Mesothelial cell of epicardium (in vitro differentiated cells): ENCODE data around the gene HIGD1B. TPM values are rescaled to one million over a fixed set of nuclear protein-coding genes. Genes with fewer than 3 reads are reported as not detected.

ENCODE experiments used
- DNase-seq, 2 experiments: peaks; one replicate each; pipeline ENCODE4 v3.0.0; 2021; ENCODE audit warnings: low spot score in 2 of 2; ENCODE audit not compliant: unreplicated experiment in 2 of 2
- H3K27ac Mint-ChIP-seq: 2 replicates; pipeline ENCODE4 v1.8.0; 2021; ENCODE audit warnings: mixed read lengths
- H3K27me3 Mint-ChIP-seq: 2 replicates; pipeline ENCODE4 v1.8.0; 2021; ENCODE audit warnings: low read depth, mixed read lengths
- H3K36me3 Mint-ChIP-seq: 2 replicates; pipeline ENCODE4 v1.8.0; 2021; ENCODE audit warnings: mixed read lengths
- H3K4me1 Mint-ChIP-seq: 2 replicates; pipeline ENCODE4 v1.8.0; 2021; ENCODE audit warnings: mixed read lengths
- H3K4me3 Mint-ChIP-seq: 2 replicates; pipeline ENCODE4 v1.8.0; 2021; ENCODE audit warnings: mild to moderate bottlenecking, moderate library complexity, mixed read lengths
- H3K9me3 Mint-ChIP-seq: 2 replicates; pipeline ENCODE4 v1.8.0; 2021; ENCODE audit warnings: mixed read lengths
- total RNA-seq: library from RNA; stranded (reverse); gene quantifications from 3 replicates; pipeline ENCODE4 v1.2.1, GENCODE V29; 2021
- TF ChIP-seq, protein P1 (sequence below): fragments of 200-600 bp; sonication (generic); IDR thresholded peaks from one replicate; pipeline ENCODE4 v1.5.0; 2021; ENCODE audit warnings: antibody characterized with exemption; ENCODE audit not compliant: unreplicated experiment

Gene HIGD1B
- total RNA-seq, 1 donor from 2014 or later, result not detected

DNA sequence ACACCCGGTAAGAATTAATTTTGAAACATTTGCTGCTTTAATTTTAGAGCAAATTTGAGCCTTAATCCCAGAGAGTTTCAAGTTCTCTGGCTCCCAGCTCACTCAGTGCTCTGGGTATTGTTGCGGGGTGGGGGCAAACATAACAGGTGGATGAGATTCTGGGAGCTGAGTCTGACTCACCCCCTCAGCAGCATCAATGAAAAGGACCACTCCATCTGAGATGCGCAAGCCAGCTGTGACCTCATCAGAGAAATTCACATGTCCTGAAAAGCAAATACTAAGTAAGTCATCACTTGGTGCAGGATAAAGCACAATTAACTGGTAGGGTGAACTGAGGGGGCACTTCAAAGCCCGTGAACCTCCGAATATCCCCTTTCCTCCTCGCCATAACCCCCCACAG is 31.7 kb downstream of the HIGD1B start:
- no peaks in the 10 kb centered on the region for H3K9me3 Mint-ChIP-seq

DNA sequence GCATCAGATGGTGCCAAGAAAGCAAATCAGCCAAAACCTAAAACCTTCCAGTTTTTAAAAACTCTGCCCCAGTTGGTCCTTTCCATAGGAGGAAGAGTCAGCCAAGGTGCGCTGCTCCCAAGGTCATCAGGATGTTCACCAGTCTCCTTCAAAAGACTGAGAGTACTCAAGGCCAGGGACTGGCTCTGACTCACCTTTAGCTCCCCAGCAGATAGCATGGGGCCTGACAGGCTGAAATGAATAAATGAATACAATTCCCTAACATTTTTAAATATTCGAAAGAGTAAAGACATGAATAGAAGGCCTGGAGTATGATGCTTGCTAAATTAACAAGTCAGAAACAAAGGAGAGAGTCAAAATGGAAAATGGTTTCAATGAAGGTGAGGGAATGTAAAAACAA is 32.4 kb downstream of the HIGD1B start:
- no peak overlapping the region for H3K4me3 Mint-ChIP-seq
- H3K36me3 Mint-ChIP-seq, result peaks cover 37% of the 10 kb centered on the region
- no peak for DNase-seq
- H3K27me3 Mint-ChIP-seq, result no peaks in the 10 kb centered on the region
- H3K27ac Mint-ChIP-seq, result no peak overlapping the region
- no peaks in the 10 kb centered on the region for H3K4me1 Mint-ChIP-seq
- TF ChIP-seq, protein P1, sequence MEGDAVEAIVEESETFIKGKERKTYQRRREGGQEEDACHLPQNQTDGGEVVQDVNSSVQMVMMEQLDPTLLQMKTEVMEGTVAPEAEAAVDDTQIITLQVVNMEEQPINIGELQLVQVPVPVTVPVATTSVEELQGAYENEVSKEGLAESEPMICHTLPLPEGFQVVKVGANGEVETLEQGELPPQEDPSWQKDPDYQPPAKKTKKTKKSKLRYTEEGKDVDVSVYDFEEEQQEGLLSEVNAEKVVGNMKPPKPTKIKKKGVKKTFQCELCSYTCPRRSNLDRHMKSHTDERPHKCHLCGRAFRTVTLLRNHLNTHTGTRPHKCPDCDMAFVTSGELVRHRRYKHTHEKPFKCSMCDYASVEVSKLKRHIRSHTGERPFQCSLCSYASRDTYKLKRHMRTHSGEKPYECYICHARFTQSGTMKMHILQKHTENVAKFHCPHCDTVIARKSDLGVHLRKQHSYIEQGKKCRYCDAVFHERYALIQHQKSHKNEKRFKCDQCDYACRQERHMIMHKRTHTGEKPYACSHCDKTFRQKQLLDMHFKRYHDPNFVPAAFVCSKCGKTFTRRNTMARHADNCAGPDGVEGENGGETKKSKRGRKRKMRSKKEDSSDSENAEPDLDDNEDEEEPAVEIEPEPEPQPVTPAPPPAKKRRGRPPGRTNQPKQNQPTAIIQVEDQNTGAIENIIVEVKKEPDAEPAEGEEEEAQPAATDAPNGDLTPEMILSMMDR, result no peak
- H3K9me3 Mint-ChIP-seq, result no peaks in the 10 kb centered on the region

More for the DNA sequence above, 31.7 kb downstream of the HIGD1B start:
- DNase-seq, result no peak
- no peak overlapping the region for H3K27ac Mint-ChIP-seq
- H3K36me3 Mint-ChIP-seq, result peaks cover 37% of the 10 kb centered on the region
- H3K27me3 Mint-ChIP-seq, result no peaks in the 10 kb centered on the region
- no peaks in the 10 kb centered on the region for H3K4me1 Mint-ChIP-seq
- TF ChIP-seq, protein P1, result no peak
- H3K4me3 Mint-ChIP-seq, result no peak overlapping the region

DNA sequence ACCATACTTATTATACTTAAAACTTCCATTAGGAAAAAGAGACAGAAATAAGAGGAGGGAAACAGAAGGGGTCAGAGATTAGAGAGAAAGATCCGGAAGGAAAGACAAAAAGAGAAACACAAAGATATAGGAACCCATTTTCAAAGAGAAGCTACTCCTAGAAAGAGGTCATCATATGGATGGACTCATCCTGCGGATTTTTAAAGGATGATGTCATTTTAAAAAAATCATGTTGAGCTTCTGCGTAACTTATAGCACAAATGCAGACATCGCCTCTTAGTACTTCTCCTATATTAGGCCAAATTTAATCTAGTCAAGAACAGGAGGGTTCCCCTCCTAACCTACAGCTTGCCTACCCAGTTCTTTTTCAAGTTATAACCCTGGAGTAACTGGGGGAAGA is 33.5 kb downstream of the HIGD1B start:
- no peaks in the 10 kb centered on the region for H3K4me1 Mint-ChIP-seq
- DNase-seq, result no peak
- no peaks in the 10 kb centered on the region for H3K9me3 Mint-ChIP-seq
- H3K36me3 Mint-ChIP-seq, result peaks cover 36% of the 10 kb centered on the region
- TF ChIP-seq, protein P1, result no peak
- H3K4me3 Mint-ChIP-seq, result no peak overlapping the region
- H3K27me3 Mint-ChIP-seq, result no peaks in the 10 kb centered on the region
- no peak overlapping the region for H3K27ac Mint-ChIP-seq

DNA sequence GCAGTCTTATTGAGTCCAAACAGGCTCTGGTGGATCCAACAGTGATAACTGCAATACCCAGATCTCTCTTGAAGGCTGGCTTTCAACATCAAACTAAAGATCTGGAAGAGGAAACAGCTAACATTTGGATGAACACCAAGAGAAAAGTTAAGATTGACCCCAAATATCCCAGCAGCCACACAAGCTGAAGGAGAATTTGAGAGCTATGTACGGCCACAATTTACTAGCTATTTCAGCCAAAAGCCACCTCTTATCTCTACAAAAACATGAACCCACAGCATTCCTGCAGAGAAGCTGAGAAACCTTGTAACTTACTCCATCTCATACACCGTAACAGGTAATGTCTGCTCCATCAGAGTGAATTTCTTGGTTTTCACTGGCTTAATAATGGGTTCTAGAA is 37.3 kb downstream of the HIGD1B start:
- H3K36me3 Mint-ChIP-seq, result peaks cover 29% of the 10 kb centered on the region
- H3K9me3 Mint-ChIP-seq, result no peaks in the 10 kb centered on the region

DNA sequence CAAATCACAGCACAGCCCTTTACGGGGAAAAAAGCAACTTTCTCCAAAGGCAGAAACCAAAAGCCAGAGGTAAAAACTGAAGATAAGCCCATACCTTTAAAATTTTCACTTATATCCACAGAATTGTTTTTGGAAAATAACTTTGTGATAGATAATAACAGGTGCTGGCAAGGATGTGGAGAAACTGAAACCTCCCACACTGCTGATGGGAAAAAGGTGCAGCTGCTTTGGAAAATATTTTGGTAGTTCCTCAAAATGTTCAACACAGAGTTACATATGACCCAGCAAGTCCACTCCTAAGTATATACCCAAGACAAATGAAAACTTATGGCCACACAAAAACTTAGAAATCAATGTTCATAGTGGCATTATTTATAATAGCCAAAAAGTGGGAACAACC is 39.3 kb downstream of the HIGD1B start:
- no peaks in the 10 kb centered on the region for H3K27me3 Mint-ChIP-seq
- TF ChIP-seq, protein P1, result no peak
- no peaks in the 10 kb centered on the region for H3K9me3 Mint-ChIP-seq
- H3K4me3 Mint-ChIP-seq, result no peak overlapping the region
- peaks cover 31% of the 10 kb centered on the region for H3K36me3 Mint-ChIP-seq
- no peak for DNase-seq
- H3K27ac Mint-ChIP-seq, result no peak overlapping the region
- no peaks in the 10 kb centered on the region for H3K4me1 Mint-ChIP-seq

More for the DNA sequence above, 37.3 kb downstream of the HIGD1B start:
- TF ChIP-seq, protein P1, result no peak
- no peaks in the 10 kb centered on the region for H3K27me3 Mint-ChIP-seq
- no peak overlapping the region for H3K27ac Mint-ChIP-seq
- no peak for DNase-seq
- no peak overlapping the region for H3K4me3 Mint-ChIP-seq
- H3K4me1 Mint-ChIP-seq, result no peaks in the 10 kb centered on the region
